ENCODE data around the gene GRXCR1.

GRCh38 chr4:42845586-42845985 lies 46.9 kb upstream of the GRXCR1 start:
- TF ChIP-seq EZH2phosphoT487 (IDR thresholded peaks at IDR 0.05; ENCODE audit: borderline replicate concordance): no peak
- no peak for TF ChIP-seq CTCF (conservative IDR thresholded peaks at IDR 0.05; ENCODE audit: low read length)

Measured in Loucy (cell line).